OCI-LY1 (cell line): ENCODE data around the gene ZNF462.

Experiments
- EZH2 ChIP-seq: fragments of 200-600 bp; sonication (generic), shearing (Covaris generic); IDR thresholded peaks from 2 replicates; pipeline ENCODE4 v1.8.0; 2017; ENCODE audit warnings: borderline replicate concordance, mixed run types, mild to moderate bottlenecking, antibody characterized with exemption, low read length, moderate library complexity, mixed read lengths
- TF ChIP-seq, protein P1 (sequence below): fragments of 200-600 bp; sonication (generic), shearing (Covaris generic); IDR thresholded peaks from 2 replicates; pipeline ENCODE4 v1.5.1; 2017; ENCODE audit warnings: mild to moderate bottlenecking, antibody characterized with exemption, low read length, moderate library complexity, mixed read lengths

DNA sequence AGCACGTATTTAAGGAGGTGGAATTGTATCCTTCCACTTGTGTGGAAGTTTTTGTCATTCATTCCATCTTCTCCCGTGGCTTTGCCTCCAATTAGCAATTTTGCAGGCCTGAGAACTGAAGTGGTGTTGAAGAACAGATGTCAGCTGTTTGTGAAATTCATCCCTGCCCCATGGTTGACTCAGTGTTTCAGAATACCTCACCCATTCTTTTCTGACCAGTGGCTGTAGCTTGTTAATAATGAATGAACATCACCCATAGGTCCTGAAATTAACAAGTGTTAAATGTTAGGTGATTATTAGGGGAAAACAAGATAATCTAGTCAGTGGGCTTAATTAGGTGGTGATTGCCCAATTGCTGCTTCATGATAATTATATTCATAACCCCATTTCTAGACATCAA, 11.7 kb downstream of the ZNF462 start:
- TF ChIP-seq EZH2: no peak
- TF ChIP-seq, protein P1, sequence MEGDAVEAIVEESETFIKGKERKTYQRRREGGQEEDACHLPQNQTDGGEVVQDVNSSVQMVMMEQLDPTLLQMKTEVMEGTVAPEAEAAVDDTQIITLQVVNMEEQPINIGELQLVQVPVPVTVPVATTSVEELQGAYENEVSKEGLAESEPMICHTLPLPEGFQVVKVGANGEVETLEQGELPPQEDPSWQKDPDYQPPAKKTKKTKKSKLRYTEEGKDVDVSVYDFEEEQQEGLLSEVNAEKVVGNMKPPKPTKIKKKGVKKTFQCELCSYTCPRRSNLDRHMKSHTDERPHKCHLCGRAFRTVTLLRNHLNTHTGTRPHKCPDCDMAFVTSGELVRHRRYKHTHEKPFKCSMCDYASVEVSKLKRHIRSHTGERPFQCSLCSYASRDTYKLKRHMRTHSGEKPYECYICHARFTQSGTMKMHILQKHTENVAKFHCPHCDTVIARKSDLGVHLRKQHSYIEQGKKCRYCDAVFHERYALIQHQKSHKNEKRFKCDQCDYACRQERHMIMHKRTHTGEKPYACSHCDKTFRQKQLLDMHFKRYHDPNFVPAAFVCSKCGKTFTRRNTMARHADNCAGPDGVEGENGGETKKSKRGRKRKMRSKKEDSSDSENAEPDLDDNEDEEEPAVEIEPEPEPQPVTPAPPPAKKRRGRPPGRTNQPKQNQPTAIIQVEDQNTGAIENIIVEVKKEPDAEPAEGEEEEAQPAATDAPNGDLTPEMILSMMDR: no peak
